Measurements from ENCODE around the gene ZSWIM5. TPM values are rescaled to one million over a fixed set of nuclear protein-coding genes. Genes with fewer than 3 reads are reported as not detected.
"Not testable (repeated sequence)": the region's sequence is repeated elsewhere in the genome, so short reads cannot be mapped to it uniquely, and the experiment has no call there.

Gene ZSWIM5
- total RNA-seq, 2 donors from 2014 or later = 2.0 to 3.5 TPM

DNA sequence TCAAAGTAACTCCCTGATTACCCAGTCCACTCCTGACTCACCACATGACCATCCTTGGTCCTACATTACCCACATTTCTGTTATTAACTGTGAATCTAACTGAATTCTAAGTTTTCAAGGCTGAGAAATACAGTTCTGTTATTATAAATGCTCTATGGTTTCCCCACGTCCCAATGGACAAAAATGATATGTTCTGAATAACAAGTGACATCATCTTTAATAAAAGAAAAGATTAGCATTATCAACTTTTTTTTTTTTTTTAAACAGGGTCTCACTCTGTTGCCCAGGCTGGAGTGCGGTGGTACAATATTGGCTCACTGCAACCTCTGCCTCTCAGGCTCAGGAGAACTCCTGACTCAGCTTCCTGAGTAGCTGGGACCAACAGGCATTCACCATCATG, 59.6 kb downstream of the ZSWIM5 start:
- no peak overlapping the region for H3K27ac ChIP-seq
- peaks cover 4 to 8% of the 10 kb centered on the region in 2 donors for H3K4me1 ChIP-seq (ENCODE audit: control insufficient read depth in 1 of 2, low read depth in 2 of 2)
- H3K9me3 ChIP-seq = no peaks in the 10 kb centered on the region
- ATAC-seq (ENCODE audit: insufficient number of reproducible peaks, low FRiP score, low read depth) = no peak
- H3K4me3 ChIP-seq = no peak overlapping the region
- no peaks in the 10 kb centered on the region for H3K27me3 ChIP-seq (replicated peaks; ENCODE audit: insufficient read depth)
- TF ChIP-seq, protein P1, sequence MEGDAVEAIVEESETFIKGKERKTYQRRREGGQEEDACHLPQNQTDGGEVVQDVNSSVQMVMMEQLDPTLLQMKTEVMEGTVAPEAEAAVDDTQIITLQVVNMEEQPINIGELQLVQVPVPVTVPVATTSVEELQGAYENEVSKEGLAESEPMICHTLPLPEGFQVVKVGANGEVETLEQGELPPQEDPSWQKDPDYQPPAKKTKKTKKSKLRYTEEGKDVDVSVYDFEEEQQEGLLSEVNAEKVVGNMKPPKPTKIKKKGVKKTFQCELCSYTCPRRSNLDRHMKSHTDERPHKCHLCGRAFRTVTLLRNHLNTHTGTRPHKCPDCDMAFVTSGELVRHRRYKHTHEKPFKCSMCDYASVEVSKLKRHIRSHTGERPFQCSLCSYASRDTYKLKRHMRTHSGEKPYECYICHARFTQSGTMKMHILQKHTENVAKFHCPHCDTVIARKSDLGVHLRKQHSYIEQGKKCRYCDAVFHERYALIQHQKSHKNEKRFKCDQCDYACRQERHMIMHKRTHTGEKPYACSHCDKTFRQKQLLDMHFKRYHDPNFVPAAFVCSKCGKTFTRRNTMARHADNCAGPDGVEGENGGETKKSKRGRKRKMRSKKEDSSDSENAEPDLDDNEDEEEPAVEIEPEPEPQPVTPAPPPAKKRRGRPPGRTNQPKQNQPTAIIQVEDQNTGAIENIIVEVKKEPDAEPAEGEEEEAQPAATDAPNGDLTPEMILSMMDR (IDR thresholded peaks at IDR 0.05) = no peak
- no peak for DNase-seq (ENCODE audit: low spot score)
- no peaks in the 10 kb centered on the region for H3K36me3 ChIP-seq

DNA sequence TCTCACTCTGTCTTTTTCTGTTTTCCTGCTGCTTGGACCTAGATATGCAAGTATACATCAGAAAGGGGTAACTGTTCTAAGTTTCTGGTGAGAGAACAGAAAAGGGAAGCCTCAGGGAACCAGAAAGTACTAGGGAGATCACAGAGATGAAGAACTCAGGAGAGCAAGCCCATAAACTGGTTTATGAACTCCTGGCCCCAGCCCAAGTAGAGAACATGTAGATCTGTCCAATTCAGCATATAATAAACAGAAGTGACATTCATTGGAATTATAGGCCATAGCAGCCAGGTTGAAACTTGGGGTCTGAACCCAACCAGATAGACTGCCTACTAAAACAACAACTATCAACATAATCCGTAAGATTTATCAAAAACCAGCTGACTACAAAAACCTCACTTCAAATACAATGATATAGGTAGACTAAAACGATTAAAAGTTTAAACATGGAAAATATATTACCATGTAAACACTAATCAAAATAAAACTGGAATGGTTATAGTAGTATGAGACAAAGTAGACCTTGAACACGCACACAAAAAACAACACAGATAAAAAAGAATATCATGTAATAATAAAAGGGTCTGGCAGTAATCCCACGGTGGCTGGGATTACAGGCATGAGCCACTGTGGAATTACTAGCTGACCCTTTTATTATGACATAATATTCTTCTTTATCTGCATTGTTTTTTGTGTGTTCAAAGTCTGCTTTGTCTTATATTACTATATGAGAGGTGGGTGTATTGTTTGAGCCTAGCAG, 65.0 kb downstream of the ZSWIM5 start:
- no peak for ATAC-seq (ENCODE audit: insufficient number of reproducible peaks, low FRiP score, low read depth)
- Histone ChIP-seq H3K27ac (no peak overlapping the region), H3K27me3 (replicated peaks; ENCODE audit: insufficient read depth) (no peaks in the 10 kb centered on the region), H3K9me3 (no peaks in the 10 kb centered on the region), H3K4me3 (no peak overlapping the region), H3K4me1 (ENCODE audit: control insufficient read depth in 1 of 2, low read depth in 2 of 2) (peaks cover 4 to 8% of the 10 kb centered on the region in 2 donors), H3K36me3 (no peaks in the 10 kb centered on the region)
- no peak for DNase-seq (ENCODE audit: low spot score)
- TF ChIP-seq, protein P1 (IDR thresholded peaks at IDR 0.05) = no peak

DNA sequence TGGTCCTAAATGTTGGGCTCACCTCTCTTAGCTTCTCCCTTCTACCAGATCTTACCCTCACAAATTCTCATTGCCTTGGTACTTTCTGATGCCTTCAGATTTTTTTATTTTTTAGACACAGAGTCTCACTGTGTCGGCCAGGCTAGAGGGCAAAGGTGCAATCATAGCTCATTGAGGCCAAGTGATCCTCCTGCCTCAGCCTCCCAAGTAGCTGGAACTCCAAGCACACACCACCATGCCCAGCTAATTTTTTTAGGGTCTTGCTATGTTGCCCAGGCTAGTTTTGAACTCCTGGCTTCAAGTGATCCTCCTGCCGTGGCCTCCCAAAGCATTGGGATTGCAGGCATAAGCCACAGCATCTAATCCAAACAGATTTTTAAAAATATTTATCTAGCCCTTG, 69.4 kb downstream of the ZSWIM5 start:
- DNase-seq (ENCODE audit: low spot score) (no peak), ATAC-seq (ENCODE audit: insufficient number of reproducible peaks, low FRiP score, low read depth) (no peak)
- Histone ChIP-seq H3K36me3 (no peaks in the 10 kb centered on the region), H3K9me3 (no peaks in the 10 kb centered on the region), H3K4me1 (ENCODE audit: control insufficient read depth in 1 of 2, low read depth in 2 of 2) (no peaks in the 10 kb centered on the region), H3K4me3 (no peak overlapping the region), H3K27ac (no peak overlapping the region), H3K27me3 (replicated peaks; ENCODE audit: insufficient read depth) (no peaks in the 10 kb centered on the region)
- TF ChIP-seq, protein P1 (IDR thresholded peaks at IDR 0.05) = no peak

DNA sequence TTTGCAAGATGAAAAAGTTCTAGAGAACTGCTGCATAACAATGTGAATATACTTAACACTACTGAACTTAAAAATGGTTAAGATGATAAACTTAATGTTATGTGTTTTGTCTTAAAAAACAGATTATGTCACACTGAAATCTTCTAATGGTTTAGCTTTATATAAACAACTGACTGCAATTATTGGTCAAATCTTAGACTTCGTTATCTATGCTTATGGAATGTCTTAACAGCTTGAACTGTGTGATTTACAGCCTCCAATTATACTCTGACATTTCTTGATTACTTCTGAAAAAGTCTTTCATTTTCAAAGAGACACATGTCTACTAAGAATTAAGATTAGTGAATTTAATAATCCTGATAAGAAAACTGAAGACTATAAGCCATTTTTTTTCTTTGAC, 71.1 kb downstream of the ZSWIM5 start:
- Histone ChIP-seq H3K27me3 (replicated peaks; ENCODE audit: insufficient read depth) (no peaks in the 10 kb centered on the region), H3K27ac (no peak overlapping the region), H3K4me3 (no peak overlapping the region), H3K4me1 (ENCODE audit: control insufficient read depth in 1 of 2, low read depth in 2 of 2) (no peaks in the 10 kb centered on the region), H3K36me3 (no peaks in the 10 kb centered on the region), H3K9me3 (no peaks in the 10 kb centered on the region)
- DNase-seq (ENCODE audit: low spot score) (no peak), ATAC-seq (ENCODE audit: insufficient number of reproducible peaks, low FRiP score, low read depth) (no peak)
- TF ChIP-seq, protein P1 (IDR thresholded peaks at IDR 0.05) = no peak

DNA sequence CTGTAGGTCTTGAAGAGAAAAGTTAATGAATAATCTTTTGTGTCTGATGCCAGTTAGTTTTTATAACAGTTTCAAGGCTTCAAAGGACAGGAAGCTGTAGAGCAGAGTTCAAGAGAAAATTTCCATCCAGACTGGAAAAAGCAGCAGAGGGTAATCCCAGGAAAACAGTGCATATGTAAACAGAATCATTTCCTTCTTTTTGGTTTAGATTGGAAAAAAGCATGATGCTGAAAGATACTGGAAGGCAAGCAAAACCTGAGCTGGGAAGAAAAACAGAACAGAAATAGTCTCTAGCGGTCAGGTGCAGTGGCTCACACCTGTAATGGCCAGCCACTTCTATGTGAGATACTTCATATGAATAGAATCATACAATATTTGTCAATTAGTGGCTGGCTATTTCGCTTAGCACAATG, 71.9 kb downstream of the ZSWIM5 start:
- H3K27me3 ChIP-seq (replicated peaks; ENCODE audit: insufficient read depth) = no peaks in the 10 kb centered on the region
- no peaks in the 10 kb centered on the region for H3K4me1 ChIP-seq (ENCODE audit: control insufficient read depth in 1 of 2, low read depth in 2 of 2)
- ATAC-seq (ENCODE audit: insufficient number of reproducible peaks, low FRiP score, low read depth) (no peak), DNase-seq (ENCODE audit: low spot score) (no peak)
- TF ChIP-seq, protein P1 (IDR thresholded peaks at IDR 0.05) = no peak
- no peak overlapping the region for H3K4me3 ChIP-seq
- H3K9me3 ChIP-seq = no peaks in the 10 kb centered on the region
- no peaks in the 10 kb centered on the region for H3K36me3 ChIP-seq
- H3K27ac ChIP-seq = no peak overlapping the region

DNA sequence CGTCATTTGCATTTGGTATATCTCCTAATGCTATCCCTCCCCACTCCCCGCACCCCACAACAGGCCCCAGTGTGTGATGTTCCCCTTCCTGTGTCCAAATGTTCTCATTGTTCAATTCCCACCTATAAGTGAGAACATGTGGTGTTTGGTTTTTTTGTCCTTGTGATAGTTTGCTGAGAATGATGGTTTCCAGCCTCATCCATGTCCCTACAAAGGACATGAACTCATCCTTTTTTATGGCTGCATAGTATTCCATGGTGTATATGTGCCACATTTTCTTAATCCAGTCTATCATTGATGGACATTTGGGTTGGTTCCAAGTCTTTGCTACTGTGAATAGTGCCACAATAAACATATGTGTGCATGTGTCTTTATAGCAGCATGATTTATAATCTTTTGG, 73.7 kb downstream of the ZSWIM5 start:
- H3K4me1 ChIP-seq (ENCODE audit: control insufficient read depth in 1 of 2, low read depth in 2 of 2); H3K36me3 ChIP-seq; H3K9me3 ChIP-seq; H3K27me3 ChIP-seq (replicated peaks; ENCODE audit: insufficient read depth); H3K4me3 ChIP-seq; H3K27ac ChIP-seq; DNase-seq (ENCODE audit: low spot score); ATAC-seq (ENCODE audit: insufficient number of reproducible peaks, low FRiP score, low read depth): not testable (repeated sequence)

All from thoracic aorta (tissue), 2 donors.